B cell (primary cell): ENCODE data around the gene MAP7D3. TPM values are rescaled to one million over a fixed set of nuclear protein-coding genes. Genes with fewer than 3 reads are reported as not detected.

ENCODE experiments used
- ATAC-seq: fragments of 200-7000 bp; cut with Tn5 transposase; one replicate; pipeline ENCODE4 v1.10.0; 2021; ENCODE audit warnings: low read depth, mild to moderate bottlenecking, moderate number of reproducible peaks, moderate library complexity
- CTCF ChIA-PET: fragments of 350-600 bp; sonication (Branson Sonifier 250); formaldehyde crosslinking; loops from one replicate; lab custom pipeline; 2021; ENCODE audit warnings: antibody characterized with exemption, inconsistent platforms; lab: Charles Lee
- POLR2A ChIA-PET: fragments of 350-600 bp; sonication (Branson Sonifier 250); formaldehyde crosslinking; loops from one replicate; lab custom pipeline; 2021; ENCODE audit warnings: antibody characterized with exemption; lab: Charles Lee
- DNase-seq: peaks from one replicate; pipeline ENCODE4 v3.0.0; 2013
- H2AFZ ChIP-seq: 2 replicates; pipeline ENCODE4 v1.6.1; 2012; ENCODE audit warnings: mild to moderate bottlenecking, low read depth, low read length; ENCODE audit not compliant: insufficient read depth, poor library complexity, severe bottlenecking
- H3K27ac ChIP-seq, 2 donors: 1 replicate in 1 of 2; 2 replicates in 1 of 2; pipeline ENCODE4 v1.5.1; 2012 to 2013; ENCODE audit warnings: low read length in 2 of 2, mild to moderate bottlenecking in 2 of 2, moderate library complexity in 1 of 2
- H3K27me3 ChIP-seq, 4 experiments: fragments of 200-600 bp in 1 of 4; sonication (generic) in 1 of 4; replicated peaks in 1 of 4; 1 replicate in 2 of 4; 2 replicates in 2 of 4; pipeline versions ENCODE4 v1.6.1 to v1.7.0; 2013 to 2016; ENCODE audit warnings: low read length in 3 of 4, mild to moderate bottlenecking in 2 of 4, mixed read lengths in 1 of 4, moderate library complexity in 1 of 4; ENCODE audit not compliant: insufficient read depth in 4 of 4, control insufficient read depth in 3 of 4; ENCODE audit errors: control extremely low read depth in 1 of 4
- H3K36me3 ChIP-seq, 2 experiments: replicated peaks in 1 of 2; 1 replicate in 1 of 2; 2 replicates in 1 of 2; pipeline versions ENCODE4 v1.6.1 to v1.7.1; 2013; ENCODE audit warnings: low read length in 1 of 2; ENCODE audit not compliant: insufficient read depth in 2 of 2, control insufficient read depth in 1 of 2; ENCODE audit errors: control extremely low read depth in 1 of 2, extremely low read depth in 1 of 2
- H3K4me1 ChIP-seq, 2 donors: fragments of 200-600 bp in 1 of 2; sonication (generic) in 1 of 2; 1 replicate in 1 of 2; 2 replicates in 1 of 2; pipeline versions ENCODE4 v1.5.1 to v1.6.1; 2013 to 2017; ENCODE audit warnings: low read length in 2 of 2; ENCODE audit not compliant: control insufficient read depth in 2 of 2, insufficient read depth in 2 of 2
- H3K4me2 ChIP-seq: replicated peaks from 2 replicates; pipeline ENCODE3; 2012; ENCODE audit warnings: mild to moderate bottlenecking, low read depth, low read length; ENCODE audit not compliant: poor library complexity, severe bottlenecking
- H3K4me3 ChIP-seq, 5 experiments: fragments of 200-600 bp in 1 of 5; sonication (generic) in 1 of 5; 1 replicate in 3 of 5; 2 replicates in 2 of 5; pipeline versions ENCODE4 v1.5.1 to v1.7.0; 2011 to 2016; ENCODE audit warnings: low read length in 4 of 5, mild to moderate bottlenecking in 4 of 5, low read depth in 2 of 5, control low read depth in 1 of 5, moderate library complexity in 1 of 5; ENCODE audit not compliant: insufficient read depth in 1 of 5; ENCODE audit errors: control extremely low read depth in 1 of 5, extremely low read depth in 1 of 5
- H3K79me2 ChIP-seq: fragments of 200-600 bp; sonication (generic); one replicate; pipeline ENCODE4 v1.6.0; 2016; ENCODE audit warnings: low read length; ENCODE audit not compliant: control insufficient read depth, insufficient read depth
- H3K9ac ChIP-seq: fragments of 200-600 bp; sonication (generic); 2 replicates; pipeline ENCODE4 v1.6.1; 2017; ENCODE audit warnings: mild to moderate bottlenecking, low read length, moderate library complexity
- H3K9me3 ChIP-seq, 3 donors: one replicate each; pipeline versions ENCODE4 v1.6.1 to v1.7.1; 2013; ENCODE audit warnings: low read length in 2 of 3; ENCODE audit not compliant: control insufficient read depth in 2 of 3, insufficient read depth in 1 of 3; ENCODE audit errors: control extremely low read depth in 1 of 3
- H4K20me1 ChIP-seq: 2 replicates; pipeline ENCODE4 v1.6.0; 2012; ENCODE audit warnings: mild to moderate bottlenecking, low read length; ENCODE audit not compliant: insufficient read depth, control insufficient read depth, poor library complexity, severe bottlenecking
- H3K27ac Mint-ChIP-seq: one replicate; pipeline ENCODE4 v1.8.0; 2021; ENCODE audit warnings: mixed read lengths
- H3K27me3 Mint-ChIP-seq: one replicate; pipeline ENCODE4 v1.8.0; 2021; ENCODE audit warnings: mixed read lengths
- H3K4me1 Mint-ChIP-seq: one replicate; pipeline ENCODE4 v1.8.0; 2021; ENCODE audit warnings: mixed read lengths
- H3K4me3 Mint-ChIP-seq: one replicate; pipeline ENCODE4 v1.8.0; 2021; ENCODE audit warnings: mixed read lengths
- H3K9me3 Mint-ChIP-seq: one replicate; pipeline ENCODE4 v1.8.0; 2022; ENCODE audit warnings: mixed read lengths; ENCODE audit not compliant: insufficient read depth
- CTCF ChIP-seq: fragments of 200-600 bp; IDR thresholded peaks from one replicate; pipeline ENCODE4 v1.8.0; 2022; ENCODE audit warnings: antibody characterized with exemption, mild to moderate bottlenecking
- EZH2 ChIP-seq: IDR thresholded peaks from 2 replicates; pipeline ENCODE4 v1.6.1; 2012; ENCODE audit warnings: borderline replicate concordance, low read depth, mild to moderate bottlenecking, moderate library complexity, low read length; ENCODE audit not compliant: insufficient read depth, poor library complexity, severe bottlenecking
- WGBS: methylation state at CpG from one replicate; pipeline ENCODE4 v1.1.5; 2013; ENCODE audit warnings: missing lambda C conversion rate; ENCODE audit not compliant: insufficient coverage; 5-methylcytosine and 5-hydroxymethylcytosine counted together
- intact Hi-C: fragments of 100-400 bp; cut with micrococcal nuclease; formaldehyde crosslinking; loops from one replicate; pipeline ENCODE4 v1.10.0; 2022
- polyA plus RNA-seq: library from polyadenylated mRNA; depleted of rRNA; stranded (reverse); fragments of >200 nt; gene quantifications from 2 replicates; pipeline ENCODE4 v1.2.3, GENCODE V29; 2012
- total RNA-seq, 2 donors: library from RNA; stranded (reverse); fragments of 120-200 nt in 1 of 2; gene quantifications; 1 replicate in 1 of 2; 2 replicates in 1 of 2; pipeline versions ENCODE4 v1.2.3 to v1.2.4, GENCODE V29; 2013 to 2022

MAP7D3 gene
- total and polyA plus RNA-seq, 2 donors (not counting 1 experiment from before 2014, with no cell fraction given) = 3.8 to 13.0 TPM

DNA sequence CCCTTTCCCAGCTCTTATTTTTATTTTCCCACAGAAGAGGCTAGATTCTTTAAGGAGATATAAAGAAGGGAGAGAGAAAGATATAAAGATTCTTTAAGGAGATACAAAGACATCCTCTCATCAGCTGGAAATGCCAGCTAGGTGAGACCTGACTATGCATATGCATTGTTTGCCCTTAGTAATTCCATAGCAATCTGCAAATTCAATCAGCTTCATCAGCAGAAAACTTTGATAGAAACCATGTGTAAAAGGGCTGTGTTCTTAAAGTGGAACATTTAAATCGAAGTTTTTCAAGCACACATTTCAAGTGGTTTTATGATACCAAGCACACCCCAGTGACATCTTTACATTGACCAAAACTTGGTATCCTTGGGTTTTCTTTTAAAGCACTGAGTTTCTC lies 79.8 kb downstream of the MAP7D3 start:
- no peak overlapping the region for H3K9ac ChIP-seq
- intact Hi-C loops = no loop called here
- POLR2A ChIA-PET = no interaction called here
- Mint-ChIP-seq H3K27me3 (no peaks in the 10 kb centered on the region), H3K4me3 (no peak overlapping the region), H3K4me1 (no peaks in the 10 kb centered on the region), H3K27ac (no peak overlapping the region), H3K9me3 (no peaks in the 10 kb centered on the region)
- no CpG with 5 or more reads among the region's 1 CpG for whole genome bisulfite sequencing
- H3K9me3 ChIP-seq = no peaks in the 10 kb centered on the region
- H2AFZ ChIP-seq = no peak overlapping the region
- CTCF ChIA-PET = interaction anchor here (1.4 kb wide), 1 partner anchor 9 kb away, joined by 6 read pairs; no protein-coding TSS in a partner anchor
- DNase-seq (no peak), ATAC-seq (no peak)
- no peaks in the 10 kb centered on the region for H3K4me1 ChIP-seq
- no peaks in the 10 kb centered on the region for H3K36me3 ChIP-seq
- H3K79me2 ChIP-seq = no peaks in the 10 kb centered on the region
- no peak overlapping the region for H3K27ac ChIP-seq
- no peak overlapping the region for H3K4me2 ChIP-seq
- H4K20me1 ChIP-seq = no peaks in the 10 kb centered on the region
- H3K4me3 ChIP-seq = no peak overlapping the region
- no peaks in the 10 kb centered on the region for H3K27me3 ChIP-seq
- TF ChIP-seq EZH2 (no peak), CTCF (no peak)

DNA sequence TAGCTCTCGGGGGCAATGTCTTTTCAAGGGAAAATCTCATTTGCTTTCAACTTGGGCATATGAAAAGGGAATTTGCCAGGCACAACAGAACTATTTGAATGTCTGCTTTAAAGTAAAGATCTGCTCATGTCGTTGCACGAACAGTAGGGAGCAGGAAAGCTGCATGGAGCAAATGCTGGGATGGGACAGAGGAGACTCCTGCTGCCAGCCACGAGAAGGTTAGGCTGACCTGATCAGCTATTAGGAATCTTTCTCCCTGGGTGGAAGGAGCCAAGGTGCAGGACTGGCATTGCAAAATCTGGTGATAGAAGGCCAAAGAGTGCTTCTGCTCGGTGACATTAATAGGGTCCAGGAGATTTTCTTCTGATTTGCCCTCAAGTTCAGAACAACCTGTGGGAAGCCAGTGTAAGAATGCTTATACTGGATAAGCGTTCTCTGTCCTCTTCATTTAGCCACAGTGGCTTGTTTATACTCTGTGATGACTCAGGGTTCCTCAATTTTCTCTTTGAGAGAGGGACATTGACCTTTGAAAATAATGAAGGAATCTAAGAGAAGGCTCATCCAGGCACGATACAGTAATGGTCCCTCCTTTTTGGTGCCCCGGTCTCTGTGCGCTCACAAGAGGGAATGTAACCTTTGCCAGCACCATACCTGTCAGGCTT lies 80.9 kb downstream of the MAP7D3 start:
- H3K36me3 ChIP-seq = no peaks in the 10 kb centered on the region
- intact Hi-C loops = no loop called here
- H3K4me1 Mint-ChIP-seq = no peaks in the 10 kb centered on the region

More for the DNA sequence above, 80.9 kb downstream of the MAP7D3 start:
- H3K4me2 ChIP-seq = no peak overlapping the region
- Mint-ChIP-seq H3K27me3 (no peaks in the 10 kb centered on the region), H3K9me3 (no peaks in the 10 kb centered on the region), H3K4me3 (no peak overlapping the region), H3K27ac (no peak overlapping the region)
- ChIA-PET POLR2A (no interaction called here), CTCF (interaction anchor here (1.4 kb wide), 1 partner anchor 8 kb away, joined by 6 read pairs; no protein-coding TSS in a partner anchor)
- H2AFZ ChIP-seq = no peak overlapping the region
- no peak for TF ChIP-seq EZH2
- H4K20me1 ChIP-seq = no peaks in the 10 kb centered on the region
- H3K4me1 ChIP-seq = no peaks in the 10 kb centered on the region
- WGBS = 91% methylated on average over 7 of the region's 9 CpGs
- DNase-seq (no peak), ATAC-seq (no peak)
- no peak overlapping the region for H3K9ac ChIP-seq
- no peak overlapping the region for H3K4me3 ChIP-seq
- H3K27me3 ChIP-seq = no peaks in the 10 kb centered on the region
- no peaks in the 10 kb centered on the region for H3K9me3 ChIP-seq
- no peak overlapping the region for H3K27ac ChIP-seq
- H3K79me2 ChIP-seq = no peaks in the 10 kb centered on the region
